HG03460 (cell line): ENCODE measurements around the gene ZNF225.
"Not testable (repeated sequence)": the region's sequence is repeated elsewhere in the genome, so short reads cannot be mapped to it uniquely, and the experiment has no call there.

ENCODE experiments used
- ATAC-seq: cut with Tn5 transposase; IDR thresholded peaks from one replicate; pipeline ENCODE4 v1.9.1; 2021; ENCODE audit not compliant: unreplicated experiment

The ZNF225 gene

GRCh38 chr19:44113138-44113783, at the start of gene ZNF225:
Gene ZNF225, plus strand, starts transcription at chr19:44113399. Its CDS starts 2,429 bp downstream, at chr19:44115828.
- ATAC-seq, result peak; percentile 83

- no peak for ATAC-seq
Observed at GRCh38 chr19:44066305-44066704, 46.9 kb upstream of the ZNF225 start.

GRCh38 chr19:44069415-44069814, 43.8 kb upstream of the ZNF225 start:
- no peak for ATAC-seq

- ATAC-seq, result peak; percentile 94
Observed at GRCh38 chr19:44071824-44072542, 41.2 kb upstream of the ZNF225 start, which contains the start of gene ZNF284. Gene ZNF284, plus strand, starts transcription at chr19:44072159. Its CDS starts 4,231 bp downstream, at chr19:44076390.

GRCh38 chr19:44072543-44073401, 40.4 kb upstream of the ZNF225 start:
- ATAC-seq, result no peak

GRCh38 chr19:44076325-44076724, 36.9 kb upstream of the ZNF225 start:
- ATAC-seq, result no peak

- ATAC-seq, result no peak
Observed at GRCh38 chr19:44092108-44092507, 21.1 kb upstream of the ZNF225 start.

GRCh38 chr19:44093931-44094765, 19.1 kb upstream of the ZNF225 start, which contains the start of gene ZNF224:
Gene ZNF224, plus strand, starts transcription at chr19:44094361. Its CDS starts 3,513 bp downstream, at chr19:44097874.
- ATAC-seq, result peak; percentile 87

GRCh38 chr19:44107751-44108150, 5.4 kb upstream of the ZNF225 start:
- no peak for ATAC-seq

- no peak for ATAC-seq
Observed at GRCh38 chr19:44109458-44109857, 3.7 kb upstream of the ZNF225 start.

GRCh38 chr19:44111910-44112463, 1.2 kb upstream of the ZNF225 start:
- ATAC-seq, result no peak

- no peak for ATAC-seq
Observed at GRCh38 chr19:44112802-44113137, 429 bp upstream of the ZNF225 start.

GRCh38 chr19:44113784-44114390, 688 bp downstream of the ZNF225 start:
- peak; percentile 7 for ATAC-seq

GRCh38 chr19:44121162-44121561, 8.0 kb downstream of the ZNF225 start:
- not testable (repeated sequence) for ATAC-seq

GRCh38 chr19:44131955-44132354, 18.8 kb downstream of the ZNF225 start:
- ATAC-seq, result no peak

GRCh38 chr19:44141191-44142058, 28.2 kb downstream of the ZNF225 start, which contains the start of gene ZNF234:
Gene ZNF234, plus strand, starts transcription at chr19:44141554. Its CDS starts 3,079 bp downstream, at chr19:44144633.
- peak; percentile 77 for ATAC-seq

- no peak for ATAC-seq
Observed at GRCh38 chr19:44142059-44142433, 28.8 kb downstream of the ZNF225 start.

- ATAC-seq, result no peak
Observed at GRCh38 chr19:44149776-44150175, 36.6 kb downstream of the ZNF225 start.

- ATAC-seq, result no peak
Observed at GRCh38 chr19:44151491-44151890, 38.3 kb downstream of the ZNF225 start.
